ENCODE results near the gene BABAM2.
A peak's percentile ranks its signal among the peaks of the same experiment; 100 is the strongest.

BABAM2 gene

DNA sequence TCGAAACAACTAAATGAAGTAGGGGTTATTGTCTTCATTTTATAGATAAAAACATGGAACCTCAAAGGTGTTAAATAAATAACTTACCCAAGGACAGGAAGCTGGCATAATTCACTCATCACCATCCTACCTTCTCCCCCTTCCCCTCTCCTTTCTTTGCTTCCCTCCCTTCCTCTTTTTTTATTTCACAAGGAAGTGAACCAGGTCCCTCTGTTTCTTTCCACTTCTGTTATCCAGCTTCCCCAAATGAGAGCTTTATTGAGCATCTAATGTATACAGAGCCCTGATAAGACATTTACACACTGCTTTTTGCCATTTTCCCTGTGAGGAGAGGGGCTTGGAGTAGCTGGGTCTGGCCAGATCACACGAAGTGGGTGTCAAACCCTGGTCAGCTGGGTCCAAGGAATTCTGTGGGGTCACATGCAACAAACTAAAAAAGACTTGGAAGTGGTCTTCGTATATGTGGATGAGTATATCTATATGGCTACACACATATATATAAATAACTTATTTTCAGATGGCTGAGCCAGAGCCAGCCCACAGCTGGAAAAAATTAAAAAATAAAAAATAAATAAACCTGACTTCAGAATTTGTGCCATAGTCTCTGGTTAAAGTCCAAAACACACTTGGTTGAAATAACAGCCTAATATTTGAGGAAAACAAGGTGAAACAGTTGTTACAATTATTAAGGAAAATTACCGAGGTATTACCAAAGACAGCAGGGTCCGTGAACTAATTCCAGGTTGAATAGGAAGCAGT, 452.8 kb downstream of the BABAM2 start:
- H3K27me3 ChIP-seq (ENCODE audit: control insufficient read depth in 1 of 2, insufficient read depth in 2 of 2, low read length in 2 of 2), result no peaks in the 10 kb centered on the region
- no peak overlapping the region for H3K27ac ChIP-seq (ENCODE audit: low read depth, low read length)
- no peak overlapping the region for H3K9ac ChIP-seq (ENCODE audit: low read depth in 1 of 2, low read length in 2 of 2)
- peaks cover 6 to 19% of the 10 kb centered on the region in 2 donors for H3K4me1 ChIP-seq (ENCODE audit: control insufficient read depth in 1 of 2, insufficient read depth in 2 of 2, low read length in 2 of 2)
- H3K36me3 ChIP-seq (ENCODE audit: control insufficient read depth in 1 of 2, insufficient read depth in 2 of 2, low read length in 2 of 2), result peaks cover 0 to 3% of the 10 kb centered on the region in 2 donors
- H3K9me3 ChIP-seq (ENCODE audit: control insufficient read depth in 1 of 2, low read length in 2 of 2), result no peaks in the 10 kb centered on the region
- H3K4me3 ChIP-seq (ENCODE audit: low read depth in 1 of 2, low read length in 2 of 2), result no peak overlapping the region

DNA sequence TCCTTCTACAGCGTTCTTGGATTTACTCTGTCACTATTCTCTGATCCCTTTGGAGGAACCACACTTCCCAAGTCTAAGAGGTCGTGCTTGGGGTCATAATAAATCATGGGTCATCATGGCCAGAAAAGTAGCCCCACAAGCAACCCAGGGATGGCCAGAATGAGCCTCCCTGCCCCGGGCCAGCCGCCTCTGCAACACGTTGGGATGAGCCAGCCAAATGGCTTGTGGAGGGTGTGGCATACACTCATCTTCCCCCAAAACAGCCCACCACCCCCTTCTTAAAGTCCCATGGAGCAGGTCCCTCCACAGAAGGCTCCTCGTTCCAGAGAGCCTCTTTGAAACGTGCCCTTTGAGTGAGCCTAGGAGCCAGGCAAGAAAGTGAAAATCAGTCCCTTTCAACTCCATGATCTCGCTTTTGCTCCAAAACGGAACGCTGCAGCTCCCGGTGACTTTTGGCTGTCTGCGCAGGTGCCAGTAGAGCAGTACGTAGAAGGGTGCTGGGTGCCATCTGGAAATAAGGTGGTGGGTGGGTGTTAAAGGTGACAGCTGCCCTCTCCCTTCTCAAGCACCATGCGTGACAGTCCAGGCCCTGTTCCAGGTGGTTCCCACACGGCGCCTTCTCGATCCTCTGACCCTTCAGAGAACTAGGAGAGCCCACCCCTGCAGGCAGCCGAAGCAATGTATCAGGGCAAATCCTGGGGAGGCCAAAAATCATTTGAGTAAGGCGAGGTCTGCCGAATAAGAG, 453.6 kb downstream of the BABAM2 start:
- peaks cover 6 to 14% of the 10 kb centered on the region in 2 donors for H3K4me1 ChIP-seq (ENCODE audit: control insufficient read depth in 1 of 2, insufficient read depth in 2 of 2, low read length in 2 of 2)
- H3K9ac ChIP-seq (ENCODE audit: low read depth in 1 of 2, low read length in 2 of 2), result no peak overlapping the region
- no peak overlapping the region for H3K4me3 ChIP-seq (ENCODE audit: low read depth in 1 of 2, low read length in 2 of 2)
- no peaks in the 10 kb centered on the region for H3K9me3 ChIP-seq (ENCODE audit: control insufficient read depth in 1 of 2, low read length in 2 of 2)
- no peaks in the 10 kb centered on the region for H3K27me3 ChIP-seq (ENCODE audit: control insufficient read depth in 1 of 2, insufficient read depth in 2 of 2, low read length in 2 of 2)
- no peak overlapping the region for H3K27ac ChIP-seq (ENCODE audit: low read depth, low read length)
- peaks cover 0 to 3% of the 10 kb centered on the region in 2 donors for H3K36me3 ChIP-seq (ENCODE audit: control insufficient read depth in 1 of 2, insufficient read depth in 2 of 2, low read length in 2 of 2)

DNA sequence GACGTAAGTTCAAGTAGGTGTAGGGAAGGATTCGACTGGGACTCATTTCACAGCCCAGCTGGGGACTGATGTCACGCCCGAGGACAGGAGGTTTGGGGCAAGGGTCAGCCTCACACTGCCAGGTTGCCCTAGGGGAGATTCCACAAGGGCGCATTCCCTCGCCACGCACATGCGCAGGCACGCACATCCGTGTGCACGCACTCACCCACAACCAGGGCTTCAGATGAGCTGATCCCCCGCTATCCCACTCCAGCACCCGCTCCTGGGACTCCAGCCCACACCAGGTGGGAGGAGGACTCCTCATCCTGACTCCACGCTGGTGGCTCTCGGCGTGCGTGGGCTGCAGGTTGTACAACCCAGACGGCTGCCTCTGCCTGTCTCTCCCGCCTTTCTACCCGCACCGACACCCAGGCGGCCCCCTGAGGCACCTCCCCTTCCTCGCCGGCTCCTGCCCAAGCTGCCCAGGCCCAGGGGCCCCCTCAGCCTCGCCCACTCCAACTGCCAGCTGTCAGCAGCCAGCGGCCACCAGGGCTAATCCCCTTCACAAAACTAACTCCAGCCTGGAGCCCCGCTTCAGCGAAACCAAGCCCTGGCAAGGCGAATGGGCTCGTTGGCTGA, 454.3 kb downstream of the BABAM2 start:
- Histone ChIP-seq H3K9ac (ENCODE audit: low read depth in 1 of 2, low read length in 2 of 2) (no peak overlapping the region), H3K27ac (ENCODE audit: low read depth, low read length) (no peak overlapping the region), H3K4me3 (ENCODE audit: low read depth in 1 of 2, low read length in 2 of 2) (no peak overlapping the region)

DNA sequence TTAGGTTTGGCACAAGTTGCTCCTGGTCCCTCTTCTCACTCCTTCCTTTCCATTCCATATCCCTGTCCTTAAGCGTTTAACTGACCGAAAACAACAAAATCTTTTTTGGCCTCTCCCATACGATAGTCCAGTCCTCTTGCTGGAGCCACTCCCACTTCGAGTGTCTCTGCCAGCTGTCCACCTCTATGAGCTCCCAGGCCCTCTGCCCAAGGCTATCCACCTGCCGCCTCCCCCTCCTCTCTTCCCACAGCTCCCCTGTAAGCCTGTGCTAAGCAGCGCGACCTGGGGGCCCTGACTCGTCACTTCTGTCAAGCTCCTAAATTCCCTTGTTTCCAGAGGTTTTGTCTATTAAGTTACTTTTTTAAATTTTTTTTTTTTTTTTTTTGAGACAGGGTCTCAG, 455.1 kb downstream of the BABAM2 start:
- peaks cover 6 to 14% of the 10 kb centered on the region in 2 donors for H3K4me1 ChIP-seq (ENCODE audit: control insufficient read depth in 1 of 2, insufficient read depth in 2 of 2, low read length in 2 of 2)
- no peaks in the 10 kb centered on the region for H3K36me3 ChIP-seq (ENCODE audit: control insufficient read depth in 1 of 2, insufficient read depth in 2 of 2, low read length in 2 of 2)
- H3K9ac ChIP-seq (ENCODE audit: low read depth in 1 of 2, low read length in 2 of 2), result no peak overlapping the region
- H3K4me3 ChIP-seq (ENCODE audit: low read depth in 1 of 2, low read length in 2 of 2), result no peak overlapping the region
- H3K9me3 ChIP-seq (ENCODE audit: control insufficient read depth in 1 of 2, low read length in 2 of 2), result no peaks in the 10 kb centered on the region
- no peaks in the 10 kb centered on the region for H3K27me3 ChIP-seq (ENCODE audit: control insufficient read depth in 1 of 2, insufficient read depth in 2 of 2, low read length in 2 of 2)
- H3K27ac ChIP-seq (ENCODE audit: low read depth, low read length), result no peak overlapping the region

More for the DNA sequence above, 454.3 kb downstream of the BABAM2 start:
- Histone ChIP-seq H3K27me3 (ENCODE audit: control insufficient read depth in 1 of 2, insufficient read depth in 2 of 2, low read length in 2 of 2) (no peaks in the 10 kb centered on the region), H3K36me3 (ENCODE audit: control insufficient read depth in 1 of 2, insufficient read depth in 2 of 2, low read length in 2 of 2) (no peaks in the 10 kb centered on the region), H3K4me1 (ENCODE audit: control insufficient read depth in 1 of 2, insufficient read depth in 2 of 2, low read length in 2 of 2) (peaks cover 6 to 14% of the 10 kb centered on the region in 2 donors), H3K9me3 (ENCODE audit: control insufficient read depth in 1 of 2, low read length in 2 of 2) (no peaks in the 10 kb centered on the region)

DNA sequence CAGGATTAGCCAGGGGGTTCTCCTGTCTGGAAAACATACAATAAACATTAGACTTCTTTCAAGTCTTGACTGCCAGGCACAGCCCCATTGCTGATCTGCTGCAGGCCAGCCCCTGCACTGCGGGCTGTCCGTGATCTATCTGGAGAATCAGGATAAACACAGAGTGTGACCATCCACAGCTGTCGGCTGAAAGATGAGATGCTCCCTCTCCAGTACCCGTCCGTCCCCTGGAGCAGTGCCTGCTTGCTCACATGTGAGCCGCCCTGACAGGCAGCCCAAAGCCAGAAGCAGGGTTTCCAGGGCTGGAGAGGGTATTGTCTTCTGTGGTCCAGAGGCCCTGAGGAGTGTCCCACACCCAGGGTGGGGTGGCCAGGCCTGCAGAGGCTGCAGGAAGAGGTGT, 456.1 kb downstream of the BABAM2 start:
- no peak overlapping the region for H3K27ac ChIP-seq (ENCODE audit: low read depth, low read length)
- H3K4me3 ChIP-seq (ENCODE audit: low read depth in 1 of 2, low read length in 2 of 2), result no peak overlapping the region
- H3K36me3 ChIP-seq (ENCODE audit: control insufficient read depth in 1 of 2, insufficient read depth in 2 of 2, low read length in 2 of 2), result no peaks in the 10 kb centered on the region
- no peak overlapping the region for H3K9ac ChIP-seq (ENCODE audit: low read depth in 1 of 2, low read length in 2 of 2)
- no peaks in the 10 kb centered on the region for H3K9me3 ChIP-seq (ENCODE audit: control insufficient read depth in 1 of 2, low read length in 2 of 2)
- peaks cover 6 to 7% of the 10 kb centered on the region in 2 donors for H3K4me1 ChIP-seq (ENCODE audit: control insufficient read depth in 1 of 2, insufficient read depth in 2 of 2, low read length in 2 of 2)
- H3K27me3 ChIP-seq (ENCODE audit: control insufficient read depth in 1 of 2, insufficient read depth in 2 of 2, low read length in 2 of 2), result no peaks in the 10 kb centered on the region

DNA sequence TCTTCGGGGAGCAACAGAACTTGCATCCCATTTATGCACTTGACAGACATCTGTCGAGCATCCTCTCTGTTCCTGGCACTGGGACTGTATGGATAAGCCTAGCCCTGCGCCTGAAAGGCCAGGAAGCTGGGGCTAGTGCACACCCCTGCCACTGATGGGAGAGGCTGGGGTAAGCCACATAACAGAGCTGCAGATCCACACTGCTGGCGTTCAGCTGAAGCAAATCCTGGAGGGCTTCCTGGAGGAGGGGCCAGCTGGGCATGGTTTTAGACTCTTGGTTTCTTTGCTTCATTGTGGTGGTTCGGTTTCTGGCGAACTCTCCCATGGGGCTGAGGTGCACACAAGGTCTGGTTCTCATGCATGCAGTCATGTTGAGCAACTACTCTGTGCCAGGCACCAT, 456.7 kb downstream of the BABAM2 start:
- peaks cover 6% of the 10 kb centered on the region in 2 donors for H3K4me1 ChIP-seq (ENCODE audit: control insufficient read depth in 1 of 2, insufficient read depth in 2 of 2, low read length in 2 of 2)
- no peaks in the 10 kb centered on the region for H3K27me3 ChIP-seq (ENCODE audit: control insufficient read depth in 1 of 2, insufficient read depth in 2 of 2, low read length in 2 of 2)
- no peak overlapping the region for H3K4me3 ChIP-seq (ENCODE audit: low read depth in 1 of 2, low read length in 2 of 2)
- H3K27ac ChIP-seq (ENCODE audit: low read depth, low read length), result no peak overlapping the region
- H3K9ac ChIP-seq (ENCODE audit: low read depth in 1 of 2, low read length in 2 of 2), result no peak overlapping the region
- no peaks in the 10 kb centered on the region for H3K9me3 ChIP-seq (ENCODE audit: control insufficient read depth in 1 of 2, low read length in 2 of 2)
- H3K36me3 ChIP-seq (ENCODE audit: control insufficient read depth in 1 of 2, insufficient read depth in 2 of 2, low read length in 2 of 2), result no peaks in the 10 kb centered on the region

DNA sequence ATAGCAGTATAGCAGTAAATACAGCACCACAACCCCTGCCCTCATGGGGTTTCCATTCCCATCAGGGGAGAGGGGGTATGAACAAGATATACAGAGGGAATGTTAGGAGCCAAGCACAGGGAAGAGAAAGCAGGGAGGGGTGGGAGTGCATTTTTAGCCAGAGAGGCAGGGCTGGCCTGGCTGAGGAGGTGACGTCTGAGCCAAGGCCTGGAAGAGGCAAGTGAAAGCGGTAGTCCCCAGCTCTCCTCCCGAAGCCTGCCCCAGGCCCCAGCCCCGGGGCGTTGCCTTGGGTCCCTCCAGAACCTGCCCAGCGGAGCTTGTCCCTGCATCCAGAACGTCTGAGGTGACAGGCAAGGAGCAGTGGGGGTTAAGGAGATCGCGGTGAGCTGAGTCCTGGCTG, 457.1 kb downstream of the BABAM2 start:
- Histone ChIP-seq H3K36me3 (ENCODE audit: control insufficient read depth in 1 of 2, insufficient read depth in 2 of 2, low read length in 2 of 2) (no peaks in the 10 kb centered on the region), H3K4me3 (ENCODE audit: low read depth in 1 of 2, low read length in 2 of 2) (no peak overlapping the region), H3K27ac (ENCODE audit: low read depth, low read length) (no peak overlapping the region), H3K27me3 (ENCODE audit: control insufficient read depth in 1 of 2, insufficient read depth in 2 of 2, low read length in 2 of 2) (no peaks in the 10 kb centered on the region), H3K9me3 (ENCODE audit: control insufficient read depth in 1 of 2, low read length in 2 of 2) (no peaks in the 10 kb centered on the region), H3K4me1 (ENCODE audit: control insufficient read depth in 1 of 2, insufficient read depth in 2 of 2, low read length in 2 of 2) (peaks cover 6% of the 10 kb centered on the region in 2 donors), H3K9ac (ENCODE audit: low read depth in 1 of 2, low read length in 2 of 2) (peak overlapping the region in 1 of 2 donors; percentile 12)

DNA sequence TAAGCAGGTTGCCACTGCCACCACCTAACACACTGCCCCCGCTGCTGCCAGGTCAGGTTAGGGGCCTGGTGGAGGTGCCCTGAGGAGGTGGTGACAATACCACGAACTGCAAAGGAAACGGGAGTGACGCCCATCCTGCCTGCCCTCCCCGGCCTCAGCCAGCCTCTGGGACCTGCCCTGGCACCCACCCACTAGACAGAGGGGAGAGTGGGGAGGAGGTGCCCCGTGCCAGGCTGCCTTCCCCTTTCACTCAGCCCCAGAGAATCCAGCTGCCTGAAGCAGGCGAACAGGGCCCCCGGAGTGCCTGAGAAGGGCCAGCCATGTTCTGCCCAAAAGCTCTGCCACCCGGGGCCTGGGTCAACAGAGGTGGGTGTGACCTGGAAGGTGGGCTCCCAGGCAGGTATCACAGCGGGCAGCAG, 457.6 kb downstream of the BABAM2 start:
- Histone ChIP-seq H3K27ac (ENCODE audit: low read depth, low read length) (no peak overlapping the region), H3K27me3 (ENCODE audit: control insufficient read depth in 1 of 2, insufficient read depth in 2 of 2, low read length in 2 of 2) (no peaks in the 10 kb centered on the region), H3K4me1 (ENCODE audit: control insufficient read depth in 1 of 2, insufficient read depth in 2 of 2, low read length in 2 of 2) (peaks cover 3% of the 10 kb centered on the region in 2 donors), H3K9ac (ENCODE audit: low read depth in 1 of 2, low read length in 2 of 2) (peak overlapping the region in 1 of 2 donors; percentile 12), H3K36me3 (ENCODE audit: control insufficient read depth in 1 of 2, insufficient read depth in 2 of 2, low read length in 2 of 2) (no peaks in the 10 kb centered on the region), H3K4me3 (ENCODE audit: low read depth in 1 of 2, low read length in 2 of 2) (no peak overlapping the region), H3K9me3 (ENCODE audit: control insufficient read depth in 1 of 2, low read length in 2 of 2) (no peaks in the 10 kb centered on the region)

DNA sequence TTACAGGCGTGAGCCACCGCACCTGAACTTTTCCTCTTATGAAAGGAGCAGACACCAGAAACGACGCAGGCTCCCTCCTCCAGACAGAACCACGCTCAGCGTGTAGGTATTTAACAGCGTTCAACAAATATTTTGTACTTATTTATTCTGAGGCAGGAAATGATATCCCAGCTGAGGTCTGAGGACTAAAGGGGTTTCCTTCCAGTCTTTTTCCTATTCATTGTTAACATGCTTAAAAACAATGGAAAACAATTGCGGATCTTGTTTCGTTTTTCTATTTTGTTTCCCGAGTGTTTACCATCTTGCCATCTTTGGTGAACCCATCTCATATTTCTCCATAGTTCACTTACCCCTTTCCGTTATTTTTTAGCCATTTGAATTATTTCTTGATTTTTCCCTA, 458.4 kb downstream of the BABAM2 start:
- no peaks in the 10 kb centered on the region for H3K36me3 ChIP-seq (ENCODE audit: control insufficient read depth in 1 of 2, insufficient read depth in 2 of 2, low read length in 2 of 2)
- no peak overlapping the region for H3K9ac ChIP-seq (ENCODE audit: low read depth in 1 of 2, low read length in 2 of 2)
- peaks cover 0 to 3% of the 10 kb centered on the region in 2 donors for H3K4me1 ChIP-seq (ENCODE audit: control insufficient read depth in 1 of 2, insufficient read depth in 2 of 2, low read length in 2 of 2)
- H3K9me3 ChIP-seq (ENCODE audit: control insufficient read depth in 1 of 2, low read length in 2 of 2), result no peaks in the 10 kb centered on the region
- H3K27ac ChIP-seq (ENCODE audit: low read depth, low read length), result no peak overlapping the region
- no peak overlapping the region for H3K4me3 ChIP-seq (ENCODE audit: low read depth in 1 of 2, low read length in 2 of 2)
- no peaks in the 10 kb centered on the region for H3K27me3 ChIP-seq (ENCODE audit: control insufficient read depth in 1 of 2, insufficient read depth in 2 of 2, low read length in 2 of 2)

DNA sequence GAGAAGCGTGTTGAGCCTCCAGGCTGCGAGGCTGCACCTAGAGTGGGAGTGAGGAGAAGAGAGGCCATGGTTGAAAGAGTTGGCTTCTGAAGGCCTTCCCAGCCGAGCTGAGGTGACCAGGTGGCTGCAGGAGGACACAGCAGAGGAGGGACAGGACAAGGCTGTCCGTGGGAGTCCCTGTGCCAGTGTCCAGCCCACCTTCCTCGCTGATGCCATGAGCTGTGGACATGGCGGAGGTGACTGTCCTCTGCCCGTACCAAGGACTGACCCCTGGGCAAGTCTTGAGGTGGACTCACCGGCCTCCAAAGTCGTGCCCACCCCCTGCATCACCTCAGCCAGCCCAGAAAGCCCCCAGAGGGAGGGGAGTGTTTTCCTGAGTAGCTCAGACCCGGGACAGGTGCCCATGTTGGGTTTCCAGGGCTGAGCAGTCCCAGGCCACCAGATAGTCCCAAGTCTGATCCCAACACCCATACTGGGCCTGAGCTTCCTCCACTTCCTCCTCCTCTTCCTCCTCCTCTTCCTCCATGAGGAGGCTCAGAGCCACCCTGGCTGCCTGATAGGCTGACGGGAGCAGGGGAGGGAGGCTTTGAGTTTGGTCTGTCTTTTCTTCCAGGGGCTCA, 459.1 kb downstream of the BABAM2 start:
- Histone ChIP-seq H3K36me3 (ENCODE audit: control insufficient read depth in 1 of 2, insufficient read depth in 2 of 2, low read length in 2 of 2) (no peaks in the 10 kb centered on the region), H3K4me1 (ENCODE audit: control insufficient read depth in 1 of 2, insufficient read depth in 2 of 2, low read length in 2 of 2) (peaks cover 0 to 3% of the 10 kb centered on the region in 2 donors), H3K27ac (ENCODE audit: low read depth, low read length) (no peak overlapping the region), H3K4me3 (ENCODE audit: low read depth in 1 of 2, low read length in 2 of 2) (no peak overlapping the region), H3K27me3 (ENCODE audit: control insufficient read depth in 1 of 2, insufficient read depth in 2 of 2, low read length in 2 of 2) (no peaks in the 10 kb centered on the region), H3K9ac (ENCODE audit: low read depth in 1 of 2, low read length in 2 of 2) (no peak overlapping the region), H3K9me3 (ENCODE audit: control insufficient read depth in 1 of 2, low read length in 2 of 2) (no peaks in the 10 kb centered on the region)
